Activated naive CD4-positive, alpha-beta T cell treated with anti-CD3 and anti-CD28 coated beads, Interleukin-2, amount 10 ng/mL, durations not matched to agents 7 days and 5 days (primary cell): ENCODE measurements around the gene ADAMTS14.

Experiments
- CTCF ChIA-PET: fragments of 350-600 bp; sonication (Branson Sonifier 250); formaldehyde crosslinking; loops from one replicate; lab custom pipeline; 2021; ENCODE audit warnings: antibody characterized with exemption; lab: Charles Lee
- DNase-seq: peaks from one replicate; pipeline ENCODE4 v3.0.0-alpha.2; 2020
- H3K27ac Mint-ChIP-seq: one replicate; pipeline ENCODE4 v1.8.0; 2021; ENCODE audit warnings: mild to moderate bottlenecking, moderate library complexity, mixed read lengths
- H3K27me3 Mint-ChIP-seq: one replicate; pipeline ENCODE4 v1.8.0; 2021; ENCODE audit warnings: mild to moderate bottlenecking, mixed read lengths
- H3K36me3 Mint-ChIP-seq: one replicate; pipeline ENCODE4 v1.8.0; 2021; ENCODE audit warnings: mixed read lengths
- H3K4me1 Mint-ChIP-seq: one replicate; pipeline ENCODE4 v1.8.0; 2021; ENCODE audit warnings: mixed read lengths
- H3K4me3 Mint-ChIP-seq: one replicate; pipeline ENCODE4 v1.8.0; 2021; ENCODE audit warnings: mild to moderate bottlenecking, moderate library complexity, mixed read lengths
- H3K9me3 Mint-ChIP-seq: one replicate; pipeline ENCODE4 v1.8.0; 2021; ENCODE audit warnings: mixed read lengths

The ADAMTS14 gene

GRCh38 chr10:70748801-70749573 lies 76.7 kb downstream of the ADAMTS14 start:
- Mint-ChIP-seq H3K27ac (no peak overlapping the region), H3K36me3 (no peaks in the 10 kb centered on the region), H3K9me3 (no peaks in the 10 kb centered on the region), H3K4me1 (no peaks in the 10 kb centered on the region), H3K27me3 (peaks cover 12% of the 10 kb centered on the region), H3K4me3 (no peak overlapping the region)
- CTCF ChIA-PET: no interaction called here
- DNase-seq: no peak

- Mint-ChIP-seq H3K9me3 (no peaks in the 10 kb centered on the region), H3K27me3 (peaks cover 15% of the 10 kb centered on the region), H3K4me1 (no peaks in the 10 kb centered on the region), H3K36me3 (no peaks in the 10 kb centered on the region), H3K27ac (no peak overlapping the region), H3K4me3 (no peak overlapping the region)
- CTCF ChIA-PET: no interaction called here
- no peak for DNase-seq
Measured at GRCh38 chr10:70749756-70750155, 77.5 kb downstream of the ADAMTS14 start.

GRCh38 chr10:70750156-70750703 lies 77.9 kb downstream of the ADAMTS14 start:
- Mint-ChIP-seq H3K4me1 (no peaks in the 10 kb centered on the region), H3K36me3 (no peaks in the 10 kb centered on the region), H3K27me3 (peaks cover 14% of the 10 kb centered on the region), H3K9me3 (no peaks in the 10 kb centered on the region), H3K4me3 (no peak overlapping the region), H3K27ac (no peak overlapping the region)
- no peak for DNase-seq
- CTCF ChIA-PET: no interaction called here

GRCh38 chr10:70751356-70751755 lies 79.0 kb downstream of the ADAMTS14 start:
- H3K4me3 Mint-ChIP-seq: no peak overlapping the region
- no peak for DNase-seq
- H3K36me3 Mint-ChIP-seq: no peaks in the 10 kb centered on the region
- H3K27me3 Mint-ChIP-seq: peaks cover 16% of the 10 kb centered on the region
- CTCF ChIA-PET: interaction anchor here (1.0 kb wide), 1 partner anchor 131 kb away, joined by 3 read pairs; no protein-coding TSS in a partner anchor
- no peaks in the 10 kb centered on the region for H3K4me1 Mint-ChIP-seq
- no peak overlapping the region for H3K27ac Mint-ChIP-seq
- no peaks in the 10 kb centered on the region for H3K9me3 Mint-ChIP-seq

- CTCF ChIA-PET: interaction anchor here (1.0 kb wide), 1 partner anchor 132 kb away, joined by 3 read pairs; no protein-coding TSS in a partner anchor
- no peak for DNase-seq
- no peaks in the 10 kb centered on the region for H3K36me3 Mint-ChIP-seq
- H3K4me3 Mint-ChIP-seq: no peak overlapping the region
- H3K9me3 Mint-ChIP-seq: no peaks in the 10 kb centered on the region
- no peak overlapping the region for H3K27ac Mint-ChIP-seq
- no peaks in the 10 kb centered on the region for H3K4me1 Mint-ChIP-seq
- peaks cover 16% of the 10 kb centered on the region for H3K27me3 Mint-ChIP-seq
Measured at GRCh38 chr10:70751991-70752390, 79.7 kb downstream of the ADAMTS14 start.

- no peaks in the 10 kb centered on the region for H3K36me3 Mint-ChIP-seq
- no peaks in the 10 kb centered on the region for H3K9me3 Mint-ChIP-seq
- no peak overlapping the region for H3K27ac Mint-ChIP-seq
- no peak overlapping the region for H3K4me3 Mint-ChIP-seq
- no peaks in the 10 kb centered on the region for H3K4me1 Mint-ChIP-seq
- H3K27me3 Mint-ChIP-seq: peaks cover 12% of the 10 kb centered on the region
- CTCF ChIA-PET: interaction anchor here (1.0 kb wide), 1 partner anchor 133 kb away, joined by 3 read pairs; no protein-coding TSS in a partner anchor
- DNase-seq: no peak
Measured at GRCh38 chr10:70752571-70752970, 80.3 kb downstream of the ADAMTS14 start.

GRCh38 chr10:70753026-70753663 lies 80.8 kb downstream of the ADAMTS14 start:
- Mint-ChIP-seq H3K9me3 (no peaks in the 10 kb centered on the region), H3K36me3 (no peaks in the 10 kb centered on the region), H3K27me3 (peaks cover 8% of the 10 kb centered on the region), H3K4me3 (no peak overlapping the region), H3K27ac (no peak overlapping the region), H3K4me1 (no peaks in the 10 kb centered on the region)
- CTCF ChIA-PET: interaction anchor here (2.5 kb wide), 1 partner anchor 194 kb away, joined by 11 read pairs; no protein-coding TSS in a partner anchor
- DNase-seq: no peak

- H3K4me1 Mint-ChIP-seq: no peaks in the 10 kb centered on the region
- no peaks in the 10 kb centered on the region for H3K36me3 Mint-ChIP-seq
- peaks cover 13% of the 10 kb centered on the region for H3K27me3 Mint-ChIP-seq
- no peak overlapping the region for H3K27ac Mint-ChIP-seq
- H3K9me3 Mint-ChIP-seq: no peaks in the 10 kb centered on the region
- H3K4me3 Mint-ChIP-seq: no peak overlapping the region
- CTCF ChIA-PET: interaction anchor here (0.6 to 2.5 kb wide), 6 partner anchors 10 to 293 kb away, joined by 3 to 11 read pairs (median 4); no protein-coding TSS in a partner anchor
- DNase-seq: no peak
Measured at GRCh38 chr10:70753841-70754621, 81.7 kb downstream of the ADAMTS14 start.

GRCh38 chr10:70756700-70757360 lies 84.5 kb downstream of the ADAMTS14 start:
- H3K27me3 Mint-ChIP-seq: peaks cover 28% of the 10 kb centered on the region
- H3K4me3 Mint-ChIP-seq: no peak overlapping the region
- H3K36me3 Mint-ChIP-seq: no peaks in the 10 kb centered on the region
- CTCF ChIA-PET: interaction anchor here (0.6 to 7.1 kb wide), 5 partner anchors 137 to 296 kb away, joined by 3 to 71 read pairs (median 6); partner anchors contain the start of gene PRF1
- no peaks in the 10 kb centered on the region for H3K4me1 Mint-ChIP-seq
- DNase-seq: no peak
- H3K27ac Mint-ChIP-seq: no peak overlapping the region
- H3K9me3 Mint-ChIP-seq: no peaks in the 10 kb centered on the region

- Mint-ChIP-seq H3K27ac (no peak overlapping the region), H3K36me3 (no peaks in the 10 kb centered on the region), H3K9me3 (no peaks in the 10 kb centered on the region), H3K27me3 (peaks cover 28% of the 10 kb centered on the region), H3K4me3 (no peak overlapping the region), H3K4me1 (no peaks in the 10 kb centered on the region)
- no peak for DNase-seq
- CTCF ChIA-PET: interaction anchor here (1.6 to 7.1 kb wide), 4 partner anchors 155 to 297 kb away, joined by 3 to 71 read pairs (median 27); partner anchors contain the start of gene PRF1
Measured at GRCh38 chr10:70757856-70758255, 85.5 kb downstream of the ADAMTS14 start.

GRCh38 chr10:70758757-70759514 lies 86.6 kb downstream of the ADAMTS14 start:
- Mint-ChIP-seq H3K4me3 (no peak overlapping the region), H3K4me1 (no peaks in the 10 kb centered on the region), H3K9me3 (no peaks in the 10 kb centered on the region), H3K36me3 (no peaks in the 10 kb centered on the region), H3K27me3 (peaks cover 32% of the 10 kb centered on the region), H3K27ac (no peak overlapping the region)
- CTCF ChIA-PET: interaction anchor here (0.6 to 7.1 kb wide), 18 partner anchors 13 to 865 kb away, joined by 3 to 71 read pairs (median 3); no protein-coding TSS in a partner anchor
- peak; percentile 78 for DNase-seq

GRCh38 chr10:70759781-70760180 lies 87.5 kb downstream of the ADAMTS14 start:
- CTCF ChIA-PET: interaction anchor here (0.7 to 7.1 kb wide), 12 partner anchors 15 to 865 kb away, joined by 3 to 71 read pairs (median 3); no protein-coding TSS in a partner anchor
- Mint-ChIP-seq H3K4me3 (no peak overlapping the region), H3K27me3 (peaks cover 32% of the 10 kb centered on the region), H3K9me3 (no peaks in the 10 kb centered on the region), H3K4me1 (no peaks in the 10 kb centered on the region), H3K36me3 (no peaks in the 10 kb centered on the region), H3K27ac (no peak overlapping the region)
- no peak for DNase-seq
